GM12873 (cell line): ENCODE measurements around the gene GPR156.

Experiments
- TF ChIP-seq, protein P1 (sequence below): IDR thresholded peaks from 2 replicates; pipeline ENCODE4 v1.5.1; 2012; ENCODE audit warnings: low read depth, mild to moderate bottlenecking, moderate library complexity, low read length, control low read depth; ENCODE audit not compliant: insufficient read depth; ENCODE audit errors: missing control alignments

The GPR156 gene

DNA sequence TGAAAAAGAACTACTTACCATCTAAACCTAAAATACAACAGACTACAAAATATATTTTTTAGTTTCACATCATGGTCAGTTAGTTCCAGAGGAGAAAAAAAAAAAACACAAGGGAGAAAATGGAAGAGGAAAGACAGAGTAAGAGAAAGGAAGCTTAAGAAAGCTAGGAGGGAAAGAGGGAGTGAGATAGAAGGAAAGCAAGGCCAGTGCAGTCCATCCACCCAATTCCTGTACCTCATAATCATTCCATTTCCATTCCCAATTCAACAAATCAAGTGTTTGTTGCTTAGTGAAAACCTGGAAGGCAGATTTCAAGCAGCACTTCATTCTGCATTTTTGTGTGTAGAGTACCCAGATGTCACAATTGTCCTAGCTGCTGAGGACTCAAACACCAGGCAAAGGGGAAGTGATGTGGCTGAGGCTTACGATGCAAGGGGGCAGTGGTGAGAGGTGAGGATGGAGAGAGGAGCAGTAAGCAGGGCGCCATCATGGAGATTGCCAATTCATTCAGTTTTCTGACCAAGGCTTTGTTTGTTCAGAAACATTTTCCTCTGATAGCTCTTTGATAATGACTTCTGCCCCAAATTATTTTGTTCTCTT, 107.2 kb downstream of the GPR156 start:
- TF ChIP-seq, protein P1, sequence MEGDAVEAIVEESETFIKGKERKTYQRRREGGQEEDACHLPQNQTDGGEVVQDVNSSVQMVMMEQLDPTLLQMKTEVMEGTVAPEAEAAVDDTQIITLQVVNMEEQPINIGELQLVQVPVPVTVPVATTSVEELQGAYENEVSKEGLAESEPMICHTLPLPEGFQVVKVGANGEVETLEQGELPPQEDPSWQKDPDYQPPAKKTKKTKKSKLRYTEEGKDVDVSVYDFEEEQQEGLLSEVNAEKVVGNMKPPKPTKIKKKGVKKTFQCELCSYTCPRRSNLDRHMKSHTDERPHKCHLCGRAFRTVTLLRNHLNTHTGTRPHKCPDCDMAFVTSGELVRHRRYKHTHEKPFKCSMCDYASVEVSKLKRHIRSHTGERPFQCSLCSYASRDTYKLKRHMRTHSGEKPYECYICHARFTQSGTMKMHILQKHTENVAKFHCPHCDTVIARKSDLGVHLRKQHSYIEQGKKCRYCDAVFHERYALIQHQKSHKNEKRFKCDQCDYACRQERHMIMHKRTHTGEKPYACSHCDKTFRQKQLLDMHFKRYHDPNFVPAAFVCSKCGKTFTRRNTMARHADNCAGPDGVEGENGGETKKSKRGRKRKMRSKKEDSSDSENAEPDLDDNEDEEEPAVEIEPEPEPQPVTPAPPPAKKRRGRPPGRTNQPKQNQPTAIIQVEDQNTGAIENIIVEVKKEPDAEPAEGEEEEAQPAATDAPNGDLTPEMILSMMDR = no peak

DNA sequence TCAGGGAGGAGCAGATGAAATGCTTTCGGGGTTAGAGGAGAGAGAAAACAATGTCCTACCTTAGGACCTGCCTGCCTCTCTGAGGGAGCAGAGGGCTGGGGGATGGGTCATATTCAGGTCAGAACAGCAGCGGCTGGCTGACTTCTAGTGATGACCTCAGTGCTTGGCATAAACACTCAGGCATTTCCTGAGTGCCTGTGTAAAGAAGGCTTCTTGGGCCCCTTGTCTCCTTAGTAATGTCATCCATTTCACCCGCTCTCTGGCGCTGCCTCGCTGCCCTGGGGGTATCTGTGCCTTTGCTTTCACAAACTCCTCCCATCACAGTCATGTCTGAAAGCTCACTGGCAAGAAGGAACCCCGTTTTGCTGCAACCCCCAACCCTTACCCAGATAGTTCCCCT, 107.9 kb downstream of the GPR156 start:
- TF ChIP-seq, protein P1 = no peak

DNA sequence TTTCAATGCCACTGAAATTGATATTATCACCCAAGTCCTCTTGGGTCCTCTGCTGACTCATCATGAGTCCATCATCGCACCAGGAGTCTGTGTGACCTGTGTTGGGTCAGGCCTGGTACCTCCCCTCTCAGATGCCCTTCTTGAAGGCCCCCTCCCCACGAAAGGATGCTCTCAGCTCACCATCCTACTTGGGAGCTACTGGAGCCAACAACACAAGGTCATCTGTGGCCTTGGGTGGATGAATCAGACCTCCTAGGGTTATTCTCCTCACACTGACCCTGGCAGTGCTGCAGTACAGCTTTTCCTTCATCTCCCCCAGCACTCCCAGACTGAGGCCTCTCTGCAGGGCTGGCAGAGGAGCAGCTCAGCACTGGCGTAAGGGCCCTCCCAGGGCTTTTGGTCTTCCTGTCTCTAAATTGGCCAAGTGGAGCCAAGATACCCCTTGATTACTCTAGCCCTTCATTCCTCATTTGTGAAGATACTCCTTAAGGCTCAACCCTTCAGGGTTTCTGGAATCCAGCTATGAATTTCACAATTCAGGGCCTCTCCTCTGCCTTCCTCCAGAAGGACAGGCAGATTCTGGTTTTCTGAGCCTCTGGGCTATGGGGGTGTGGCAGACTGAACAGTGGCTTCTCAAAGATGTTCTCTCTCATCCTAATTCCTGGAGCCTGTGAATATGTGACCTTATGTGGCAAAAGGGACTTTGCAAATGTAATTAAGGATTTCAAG, 110.0 kb downstream of the GPR156 start:
- TF ChIP-seq, protein P1 = no peak

DNA sequence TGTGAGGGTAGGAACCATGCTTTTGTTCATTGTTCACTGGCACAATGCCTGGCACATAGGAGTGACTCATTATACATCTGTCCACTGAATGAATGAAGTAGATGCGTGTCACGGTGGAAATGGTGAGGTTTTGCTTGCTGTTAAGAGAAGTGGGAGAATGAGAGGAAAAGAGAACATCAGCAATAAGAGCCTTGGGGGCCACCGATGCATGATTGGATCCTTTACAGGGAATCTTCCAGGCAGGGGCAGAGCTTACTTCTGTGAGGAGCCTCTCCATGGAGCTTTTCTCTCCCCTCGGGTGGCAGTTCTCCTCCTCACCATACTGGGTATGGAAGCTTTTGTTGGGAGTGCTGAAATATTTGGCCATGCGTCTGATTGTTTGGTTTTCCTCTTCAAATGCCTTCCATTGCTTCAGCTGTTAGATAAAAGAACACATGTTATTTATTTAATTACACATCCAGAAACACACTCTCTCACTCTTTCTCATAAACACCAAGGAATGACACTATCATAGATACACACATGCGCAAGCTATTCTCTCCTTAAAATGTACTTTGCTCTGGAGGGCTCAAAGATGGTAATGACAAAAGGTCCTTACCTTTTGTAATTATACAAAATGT, 111.9 kb downstream of the GPR156 start:
- TF ChIP-seq, protein P1 = no peak

DNA sequence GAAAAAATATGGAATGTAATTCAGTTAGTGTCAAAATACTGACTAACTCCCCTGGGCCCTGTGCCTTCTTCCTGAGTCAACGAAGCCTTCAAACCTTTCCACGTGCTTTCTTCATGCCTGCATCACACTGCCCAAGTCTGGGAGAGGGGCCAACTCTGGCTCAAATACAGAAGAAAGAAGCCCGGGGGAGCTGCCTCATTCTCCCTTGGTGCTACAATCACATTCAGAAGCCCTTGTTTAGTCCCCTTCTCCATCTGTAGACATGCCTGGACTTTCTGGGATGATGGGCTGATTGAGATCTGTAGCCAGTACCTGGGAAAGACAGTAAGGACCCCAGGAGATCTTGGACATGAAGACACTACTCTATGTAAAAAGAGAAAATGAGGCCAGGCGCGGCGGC, 113.0 kb downstream of the GPR156 start:
- TF ChIP-seq, protein P1 = no peak

DNA sequence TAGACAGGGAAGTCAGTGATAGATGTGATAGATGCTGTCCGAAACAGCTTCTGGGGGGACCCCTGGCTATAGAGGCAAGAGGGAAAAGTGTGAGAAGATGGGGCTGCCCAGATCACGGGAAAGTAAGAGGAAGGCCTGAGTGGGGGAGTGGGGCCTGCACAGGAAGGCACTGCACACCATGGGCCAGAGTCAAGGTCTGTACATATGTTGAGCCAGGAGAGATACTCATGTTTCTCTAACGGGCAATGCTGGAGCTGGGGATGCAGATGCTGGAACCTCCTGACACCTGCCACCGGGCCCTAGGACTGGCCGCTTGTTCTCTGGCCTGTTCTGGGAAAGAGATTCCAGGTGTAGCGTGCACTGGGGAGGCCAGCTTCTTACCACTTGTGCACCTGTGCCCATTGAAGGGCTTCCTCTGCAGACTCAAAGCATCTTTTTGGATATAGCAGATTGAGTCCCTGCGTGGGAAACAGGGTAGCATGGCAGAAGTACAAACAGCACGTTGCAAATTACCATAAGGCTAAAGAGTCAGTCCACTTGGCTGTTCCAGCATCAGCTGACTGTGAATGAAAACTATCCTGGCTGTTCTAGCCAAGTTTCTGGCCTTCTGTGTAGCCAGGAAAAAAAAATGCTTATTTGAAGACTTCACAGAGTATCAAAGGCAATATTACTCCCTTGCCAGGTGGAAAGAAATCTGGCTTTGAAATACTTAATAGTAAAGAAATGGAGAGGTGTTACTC, 113.7 kb downstream of the GPR156 start:
- TF ChIP-seq, protein P1 = no peak

DNA sequence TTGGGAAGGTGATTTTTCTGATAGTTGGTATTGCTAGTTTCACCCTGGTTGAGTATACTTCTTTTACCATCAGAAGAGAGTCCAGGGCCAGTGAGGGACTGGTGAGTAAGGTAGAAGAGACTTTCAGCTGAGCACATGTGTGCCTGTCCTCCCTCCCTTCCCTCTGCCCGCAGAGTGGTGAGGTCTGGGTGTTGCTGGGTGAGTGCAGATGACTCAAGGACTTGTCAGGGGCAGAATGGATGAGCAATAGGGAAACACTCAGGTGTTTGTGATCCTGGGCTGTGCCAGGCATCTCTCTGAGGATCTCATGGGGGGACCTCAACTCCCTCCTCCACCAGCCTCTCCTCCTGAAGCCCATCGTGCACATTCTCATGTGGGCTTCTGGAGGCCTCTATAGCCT, 114.8 kb downstream of the GPR156 start:
- TF ChIP-seq, protein P1 = no peak
